NCI-H1417 treated with DMSO at 0.1 percent for 48 hours (cell line): ENCODE data around the gene KRTAP10-3.
"Not testable (repeated sequence)": the region's sequence is repeated elsewhere in the genome, so short reads cannot be mapped to it uniquely, and the experiment has no call there.

Experiments used
- DNase-seq: peaks from one replicate; lab custom pipeline; 2025; lab: John Stamatoyannopoulos, UW

Gene KRTAP10-3, protein sequence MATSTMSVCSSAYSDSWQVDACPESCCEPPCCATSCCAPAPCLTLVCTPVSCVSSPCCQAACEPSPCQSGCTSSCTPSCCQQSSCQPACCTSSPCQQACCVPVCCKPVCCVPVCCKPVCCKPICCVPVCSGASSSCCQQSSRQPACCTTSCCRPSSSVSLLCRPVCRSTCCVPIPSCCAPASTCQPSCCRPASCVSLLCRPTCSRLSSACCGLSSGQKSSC

DNA sequence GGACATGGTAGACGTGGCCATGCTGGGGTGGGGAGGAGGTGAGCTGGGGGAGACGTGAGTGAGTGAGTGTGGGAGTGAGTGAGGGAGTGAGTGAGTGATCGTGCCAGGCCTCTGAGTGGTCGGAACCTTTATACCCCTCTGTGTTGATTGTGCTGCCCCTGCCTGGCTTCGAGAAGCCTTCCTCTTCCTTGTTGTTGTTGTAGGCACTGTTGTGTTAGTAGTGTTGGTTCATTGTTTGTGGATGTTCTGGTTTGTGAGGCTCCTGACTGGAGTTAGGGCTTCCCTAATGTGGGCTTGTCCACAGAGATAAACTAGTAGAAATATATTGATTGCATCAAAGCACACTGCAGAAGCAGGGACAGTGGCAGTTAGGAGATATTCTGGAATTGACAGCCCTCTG lies at the start of gene KRTAP10-3:
Gene KRTAP10-3, minus strand, starts transcription at position 101 of the 400 bp plus-strand sequence. Its CDS starts 80 bp downstream, at position 21.
- DNase-seq: no peak

DNA sequence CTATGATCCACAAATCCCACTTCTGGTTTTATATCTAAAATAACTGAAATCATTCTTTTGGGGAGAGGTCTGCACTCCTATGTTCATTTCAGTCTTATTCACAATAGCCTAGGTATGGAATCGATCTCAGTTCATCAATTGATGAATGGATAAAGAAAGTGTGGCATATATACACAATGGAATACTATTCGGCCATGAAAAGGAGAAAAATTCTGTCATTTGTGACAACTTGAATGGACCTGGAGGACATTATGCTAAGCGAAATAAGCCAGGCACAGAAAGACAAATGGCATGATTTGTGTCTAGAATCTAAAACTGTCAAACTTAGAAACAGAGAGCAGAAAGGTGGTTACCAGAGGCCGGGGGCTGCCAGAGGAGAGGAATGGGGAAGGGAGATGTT lies 47.9 kb upstream of the KRTAP10-3 start:
- DNase-seq: no peak

DNA sequence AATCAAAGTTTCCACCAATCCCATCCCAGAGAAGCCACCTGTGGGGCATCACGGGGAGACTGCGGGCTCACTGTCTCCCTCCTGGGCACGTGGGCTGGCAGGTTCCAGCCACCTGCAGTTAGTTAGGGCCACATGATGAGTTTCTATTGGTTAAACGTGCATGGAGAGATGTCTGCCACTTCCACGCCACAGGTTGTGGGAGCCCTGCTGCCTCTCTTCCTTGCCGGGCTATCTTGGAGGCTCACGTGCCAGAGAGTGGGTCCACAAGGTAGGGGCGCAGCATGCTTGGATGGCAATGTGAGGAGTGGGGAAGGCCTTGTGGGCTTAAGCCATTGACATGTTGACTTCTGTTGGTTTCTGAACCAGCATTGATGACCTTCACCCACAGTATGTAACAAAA lies 45.3 kb upstream of the KRTAP10-3 start:
- no peak for DNase-seq

DNA sequence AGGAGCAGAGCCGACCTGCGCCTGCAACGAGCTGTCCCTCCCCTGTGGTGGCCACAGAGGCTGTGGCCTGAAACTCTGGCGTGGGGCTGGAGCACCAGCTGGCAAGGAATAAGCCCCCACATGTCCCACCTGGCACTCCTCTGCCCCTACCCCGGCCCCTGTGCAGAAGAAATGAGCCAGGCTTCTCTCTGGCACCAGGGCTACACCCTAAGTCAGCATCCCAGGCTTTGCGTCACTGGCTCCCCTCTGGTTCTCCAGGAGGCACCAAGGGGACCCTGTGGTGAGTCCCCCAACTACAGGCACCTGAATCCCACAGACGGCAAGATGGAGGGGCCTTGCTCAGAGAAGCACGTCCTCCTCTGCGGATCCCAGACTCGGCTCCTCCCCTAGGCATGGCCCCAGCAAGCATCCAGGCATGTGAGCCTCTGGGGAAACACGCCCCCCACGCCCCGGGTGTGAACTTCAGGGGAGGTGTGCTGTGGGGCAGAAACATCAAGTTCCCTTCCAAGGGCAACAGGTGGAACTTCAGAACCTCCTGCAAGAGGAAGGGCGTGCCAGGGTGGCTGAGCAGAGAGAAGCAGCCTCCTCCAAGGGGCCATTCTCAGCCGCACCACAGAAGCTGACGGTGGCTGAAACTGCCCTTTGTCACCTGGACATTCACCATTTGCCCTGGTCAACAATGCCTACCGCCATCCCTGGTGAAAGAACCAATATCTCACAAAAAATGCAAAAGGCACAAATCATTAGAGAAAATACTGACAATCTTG lies 44.7 kb upstream of the KRTAP10-3 start:
- DNase-seq: no peak

DNA sequence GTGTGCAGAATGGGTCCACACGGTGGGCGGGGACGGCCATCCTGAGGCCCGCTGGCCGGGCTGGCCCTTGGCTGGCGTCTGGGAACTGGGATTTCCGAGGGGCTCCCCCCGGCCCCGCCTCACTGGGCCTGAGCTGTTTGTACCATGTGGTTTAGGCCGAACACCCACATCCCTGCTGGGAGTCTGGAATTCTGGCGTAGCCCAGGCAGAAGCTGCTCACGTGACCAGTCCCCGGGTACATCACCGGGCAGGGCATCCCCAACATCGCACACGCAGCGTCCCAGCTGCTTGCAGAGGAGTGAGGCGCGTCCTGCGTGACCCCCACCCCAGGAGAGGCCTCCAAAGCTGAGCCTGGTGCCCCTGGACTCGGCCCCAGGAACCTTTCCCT lies 43.9 kb upstream of the KRTAP10-3 start:
- no peak for DNase-seq

DNA sequence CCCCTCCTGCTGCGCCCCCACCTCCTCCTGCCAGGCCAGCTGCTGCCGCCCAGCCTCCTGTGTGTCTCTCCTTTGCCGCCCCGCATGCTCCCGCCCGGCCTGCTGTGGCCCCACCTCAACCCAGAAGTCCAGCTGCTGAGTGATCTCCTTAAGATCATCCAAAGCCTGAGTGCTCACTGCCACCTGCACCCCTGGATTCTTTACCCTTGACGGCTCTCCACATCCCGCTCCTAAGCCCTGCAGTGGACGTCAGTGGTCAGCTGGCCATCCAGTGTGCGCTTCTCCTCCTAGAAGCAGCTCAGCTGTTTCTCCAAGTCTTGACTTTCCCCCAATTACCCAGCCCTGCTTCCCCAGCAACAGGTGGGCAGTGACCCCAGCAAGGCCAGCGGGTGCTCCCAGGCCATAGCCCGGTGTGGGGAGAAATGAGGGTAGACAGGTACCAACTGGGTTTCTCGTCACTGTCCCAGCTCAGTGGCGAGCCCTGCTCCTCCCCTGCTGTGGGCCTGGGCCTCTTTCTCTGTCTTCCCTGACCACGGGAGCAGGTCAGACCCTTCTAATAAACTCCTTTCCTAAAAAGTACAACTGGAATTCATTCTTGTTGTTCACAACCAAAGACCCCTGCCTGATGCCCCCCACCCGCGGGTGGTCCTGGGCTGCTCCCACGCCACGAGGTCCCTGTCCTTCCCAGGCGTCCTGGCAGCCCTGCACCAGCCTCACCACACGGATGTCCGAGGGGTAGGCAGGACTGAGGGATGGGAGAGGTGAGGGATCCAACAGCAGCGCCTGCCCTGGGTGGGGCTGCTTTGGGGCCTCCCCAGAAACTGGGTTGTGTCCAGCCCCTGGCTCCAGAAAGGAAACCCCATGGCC lies 43.2 kb upstream of the KRTAP10-3 start:
- no peak for DNase-seq

DNA sequence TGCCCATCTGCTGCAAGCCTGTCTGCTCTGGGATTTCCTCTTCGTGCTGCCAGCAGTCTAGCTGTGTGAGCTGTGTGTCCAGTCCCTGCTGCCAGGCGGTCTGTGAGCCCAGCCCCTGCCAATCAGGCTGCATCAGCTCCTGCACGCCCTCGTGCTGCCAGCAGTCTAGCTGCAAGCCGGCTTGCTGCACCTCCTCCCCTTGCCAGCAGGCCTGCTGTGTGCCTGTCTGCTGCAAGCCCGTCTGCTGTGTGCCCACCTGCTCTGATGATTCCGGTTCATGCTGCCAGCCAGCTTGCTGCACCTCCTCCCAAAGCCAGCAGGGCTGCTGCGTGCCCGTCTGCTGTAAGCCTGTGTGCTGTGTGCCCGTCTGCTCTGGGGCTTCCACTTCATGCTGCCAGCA lies 42.5 kb upstream of the KRTAP10-3 start:
- DNase-seq: not testable (repeated sequence)

DNA sequence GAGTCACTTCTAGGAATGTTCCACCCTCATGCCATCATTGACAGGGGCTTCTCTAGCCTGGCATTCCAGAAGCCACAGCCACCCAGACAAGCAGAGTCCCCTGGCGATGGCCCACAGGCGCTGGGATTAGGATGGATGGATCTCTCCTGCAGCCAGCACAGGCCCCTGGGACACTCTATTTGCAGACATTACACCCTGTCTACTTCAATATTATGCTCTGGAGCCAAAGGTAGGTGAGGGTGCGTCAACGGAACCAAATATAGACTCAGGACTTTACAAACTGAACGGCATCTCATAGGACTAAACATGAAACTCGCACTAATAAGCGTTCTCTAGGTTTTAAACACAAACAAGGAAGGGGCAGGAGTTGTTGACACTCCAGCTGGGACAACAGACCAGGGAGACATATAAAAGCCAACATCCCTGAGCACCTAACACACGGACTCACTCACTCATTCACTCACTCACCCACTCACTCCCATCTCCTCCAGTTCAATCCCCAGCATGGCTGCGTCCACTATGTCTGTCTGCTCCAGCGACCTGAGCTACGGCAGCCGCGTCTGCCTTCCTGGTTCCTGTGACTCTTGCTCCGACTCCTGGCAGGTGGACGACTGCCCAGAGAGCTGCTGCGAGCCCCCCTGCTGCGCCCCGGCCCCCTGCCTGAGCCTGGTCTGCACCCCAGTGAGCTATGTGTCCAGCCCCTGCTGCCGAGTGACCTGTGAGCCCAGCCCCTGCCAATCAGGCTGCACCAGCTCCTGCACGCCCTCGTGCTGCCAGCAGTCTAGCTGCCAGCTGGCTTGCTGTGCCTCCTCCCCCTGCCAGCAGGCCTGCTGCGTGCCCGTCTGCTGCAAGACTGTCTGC lies 41.8 kb upstream of the KRTAP10-3 start, which contains the start of gene KRTAP10-7:
Gene KRTAP10-7, plus strand, starts transcription at position 480 of the 861 bp plus-strand sequence. Its CDS starts 25 bp downstream, at position 505.
- not testable (repeated sequence) for DNase-seq

DNA sequence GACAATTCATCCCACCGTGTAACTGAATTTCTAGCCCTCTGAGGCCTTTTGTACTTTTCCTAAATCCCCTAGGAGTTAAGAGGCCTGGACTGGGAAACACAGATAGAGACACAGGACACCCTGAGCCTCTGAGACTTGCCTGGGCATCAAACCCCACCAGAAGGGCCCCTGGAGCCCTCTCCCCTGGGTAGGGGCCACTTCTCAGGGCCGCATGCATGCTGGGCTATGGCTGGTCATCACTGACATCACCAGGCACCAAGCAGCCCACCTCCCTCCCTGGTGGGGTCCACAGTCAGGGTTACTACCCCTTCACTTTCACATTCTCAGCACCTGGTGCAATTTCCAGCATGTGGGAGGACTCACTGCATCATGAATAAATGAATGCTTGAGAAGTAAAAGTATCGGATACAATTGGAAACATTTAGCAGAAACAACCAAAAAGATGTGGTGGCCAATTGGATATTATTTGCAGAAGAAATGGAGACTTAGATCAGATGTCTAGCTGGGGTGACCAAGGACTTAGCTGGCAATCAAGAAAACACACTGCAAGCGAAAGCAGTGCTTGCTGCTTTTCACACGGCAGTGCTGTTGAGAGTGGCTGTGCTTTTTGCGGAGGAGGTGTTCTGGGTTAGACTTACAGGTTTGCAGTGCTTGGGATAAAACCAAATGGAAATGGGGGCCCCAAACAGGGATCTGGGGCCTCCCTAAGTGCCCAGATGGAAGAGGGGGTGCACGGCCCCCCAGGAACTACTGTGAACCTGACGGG lies 40.9 kb upstream of the KRTAP10-3 start:
- no peak for DNase-seq

DNA sequence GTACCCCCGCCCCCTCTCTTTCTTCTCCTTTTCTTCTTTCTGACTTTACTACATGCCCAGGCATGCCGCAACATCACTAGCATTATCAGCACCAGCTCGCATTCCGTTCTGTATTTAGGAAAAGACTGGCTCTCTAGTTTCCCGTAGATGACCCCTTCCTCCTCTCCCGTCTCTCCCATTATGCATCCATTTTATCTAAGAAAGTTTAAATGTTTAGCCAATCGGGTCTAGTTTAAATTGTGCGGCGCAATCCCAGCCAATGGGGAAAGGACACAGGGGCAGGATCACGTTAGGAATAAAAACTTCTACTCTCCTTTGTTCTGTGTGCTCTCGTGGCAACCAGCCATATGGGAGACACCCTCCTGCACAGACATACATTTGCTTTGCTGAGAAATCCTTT lies 39.5 kb upstream of the KRTAP10-3 start:
- DNase-seq: no peak

DNA sequence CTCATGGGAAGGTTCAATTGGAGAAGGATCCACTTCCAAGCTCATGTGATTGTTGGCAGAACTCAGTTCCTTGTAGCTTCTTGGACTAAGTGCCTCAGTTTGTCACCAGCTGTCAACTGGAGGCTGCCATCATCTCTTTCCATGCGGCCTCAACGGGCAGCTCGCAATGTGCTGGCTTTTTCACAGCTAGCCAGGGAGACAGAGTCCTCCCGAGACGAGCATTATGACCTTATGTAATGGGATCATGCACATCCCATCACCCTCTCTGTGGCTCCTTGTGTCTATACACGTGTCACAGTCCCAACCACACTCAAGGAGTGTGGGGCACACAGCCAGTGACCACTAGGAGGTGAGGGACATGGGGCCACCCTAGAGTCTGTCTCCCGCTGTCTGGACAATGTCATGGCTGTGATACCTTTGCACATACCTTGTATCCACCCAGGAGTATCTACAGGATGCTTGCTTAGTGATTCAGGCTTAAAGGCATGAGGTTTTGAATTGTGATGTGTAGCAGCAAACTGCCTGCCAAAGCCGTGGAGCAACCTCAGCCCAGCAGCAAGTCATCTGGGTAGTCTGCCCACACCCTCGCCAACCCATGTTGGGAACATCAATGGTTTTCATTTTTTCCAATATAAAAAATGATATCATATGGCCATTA lies 37.6 kb upstream of the KRTAP10-3 start:
- DNase-seq: no peak

DNA sequence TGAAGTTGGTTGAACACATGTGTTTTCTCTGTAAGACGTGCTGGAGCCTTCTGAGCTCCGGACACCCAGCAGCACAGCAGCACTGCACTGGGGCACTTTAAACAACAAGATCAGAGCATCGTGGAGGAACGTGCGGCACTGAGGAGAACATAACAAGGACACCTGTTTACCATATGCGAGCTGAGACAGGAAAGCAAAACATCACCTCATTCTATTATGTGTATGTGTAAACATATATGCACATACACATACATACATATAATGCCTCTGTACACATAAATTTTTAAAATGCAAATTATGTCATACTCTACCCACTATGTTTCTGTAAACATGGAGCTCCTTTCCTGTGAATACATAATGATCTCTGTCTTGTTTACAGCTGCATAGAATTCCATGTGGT lies 36.9 kb upstream of the KRTAP10-3 start:
- no peak for DNase-seq

DNA sequence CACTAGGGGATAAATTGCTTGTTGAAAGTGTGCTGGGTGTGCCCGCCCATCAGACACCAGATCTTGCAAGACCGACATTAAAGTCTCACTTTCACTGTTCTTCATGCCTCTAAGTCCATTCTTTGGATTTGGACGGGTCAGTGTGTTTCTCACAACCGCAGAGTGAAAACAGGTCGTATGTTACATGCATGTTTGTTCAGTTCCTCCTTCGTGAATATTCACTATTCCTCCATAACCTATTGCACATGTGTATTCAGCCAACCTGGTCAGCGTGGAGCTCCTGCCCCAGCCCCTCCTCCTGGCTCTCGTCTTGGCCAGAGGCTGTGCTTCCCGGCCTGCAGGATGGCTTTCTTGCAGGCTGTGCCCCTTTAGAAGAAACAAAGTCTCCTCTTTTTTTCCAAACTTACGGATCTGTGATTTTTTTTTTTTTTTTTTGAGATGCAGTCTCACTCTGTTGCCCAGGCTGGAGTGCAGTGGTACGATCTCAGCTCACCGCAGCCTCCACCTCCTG lies 35.9 kb upstream of the KRTAP10-3 start:
- no peak for DNase-seq

DNA sequence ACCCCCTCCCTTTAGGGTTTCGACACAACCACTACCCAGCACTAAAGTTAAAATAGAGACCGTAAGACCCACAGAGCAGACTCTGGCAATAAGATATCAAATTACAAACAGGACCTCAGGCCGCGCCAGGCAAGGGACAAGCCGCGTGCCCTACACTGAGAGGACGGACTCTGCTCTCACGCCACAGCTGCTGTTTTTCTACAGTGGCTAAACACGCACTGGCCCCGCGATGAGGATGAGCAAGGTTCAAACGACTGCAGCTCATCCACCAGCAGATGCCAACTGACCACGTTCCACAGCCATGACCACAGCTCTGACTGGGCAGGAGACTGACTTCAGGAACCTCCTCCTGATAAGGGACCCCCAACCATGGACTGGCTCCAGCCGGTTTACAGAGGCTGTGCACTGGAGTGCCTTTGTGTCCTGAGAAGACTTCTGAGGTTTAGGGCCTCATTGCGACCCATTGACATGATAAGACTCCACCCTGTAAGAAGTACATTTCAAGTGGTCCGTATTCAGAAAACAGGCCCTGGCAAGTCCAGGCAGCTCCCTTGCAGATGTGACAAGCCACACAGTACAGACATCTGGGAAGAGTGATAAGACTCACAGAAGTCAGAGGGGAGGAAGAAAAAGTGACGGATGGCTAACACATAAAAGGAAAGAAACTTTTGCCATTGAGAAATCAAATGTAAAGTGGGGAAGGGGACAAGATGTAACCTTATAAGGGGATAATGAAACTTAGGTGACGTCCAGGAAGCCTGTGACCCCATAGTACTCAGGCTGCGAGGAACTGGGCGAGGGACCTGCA lies 35.2 kb upstream of the KRTAP10-3 start:
- no peak for DNase-seq

DNA sequence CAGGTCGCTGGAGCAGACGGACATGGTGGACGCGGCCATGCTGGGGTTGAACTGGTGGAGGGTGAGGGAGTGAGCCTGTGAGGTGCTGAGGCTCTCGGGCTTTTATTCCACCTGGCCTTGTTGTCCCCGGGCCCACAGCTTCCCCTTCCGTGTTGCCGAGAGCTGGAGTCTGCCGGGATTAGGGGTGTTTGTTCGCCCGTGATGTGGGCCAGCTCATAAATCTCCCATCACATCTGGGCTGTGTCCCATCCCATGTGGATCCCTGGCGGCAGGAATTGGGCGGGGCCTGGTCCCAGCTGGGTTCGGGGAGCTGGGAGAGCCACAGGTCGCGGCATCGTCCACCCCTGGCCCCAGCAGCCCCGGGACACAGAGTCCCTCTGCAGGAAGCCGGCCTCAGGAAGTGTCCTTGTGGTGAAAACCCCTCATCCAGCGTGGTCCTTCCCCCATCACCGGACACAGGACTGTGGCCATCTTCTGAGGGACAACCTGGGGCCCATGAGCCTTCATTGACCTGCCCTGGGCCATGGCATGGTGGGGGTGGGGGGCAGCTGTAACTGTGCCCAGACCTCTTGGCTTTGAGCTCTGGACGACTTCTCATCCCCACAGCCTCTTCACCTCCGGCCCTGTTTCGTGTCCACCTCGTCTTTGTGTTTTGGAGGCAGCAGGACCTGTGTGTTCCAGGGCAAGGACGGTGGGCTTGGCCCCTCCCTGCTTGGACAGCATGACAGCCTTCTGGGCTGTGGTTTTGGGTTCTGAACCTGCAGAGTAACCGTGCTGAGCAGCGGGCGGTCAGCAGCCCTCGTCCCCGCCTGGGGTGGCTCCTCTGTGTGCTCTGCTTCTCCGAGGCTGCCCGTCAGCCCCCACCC lies 34.1 kb upstream of the KRTAP10-3 start, which contains the start of gene KRTAP10-6:
Gene KRTAP10-6, minus strand, starts transcription at position 60 of the 866 bp plus-strand sequence. Its CDS starts 21 bp downstream, at position 39.
- no peak for DNase-seq

DNA sequence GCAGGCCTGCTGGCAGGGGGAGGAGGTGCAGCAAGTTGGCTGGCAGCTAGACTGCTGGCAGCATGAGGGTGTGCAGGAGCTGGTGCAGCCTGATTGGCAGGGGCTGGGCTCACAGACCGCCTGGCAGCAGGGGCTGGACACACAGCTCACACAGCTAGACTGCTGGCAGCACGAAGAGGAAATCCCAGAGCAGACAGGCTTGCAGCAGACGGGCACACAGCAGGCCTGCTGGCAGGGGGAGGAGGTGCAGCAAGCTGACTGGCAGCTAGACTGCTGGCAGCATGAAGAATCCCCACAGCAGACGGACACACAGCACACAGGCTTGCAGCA lies 33.2 kb upstream of the KRTAP10-3 start:
- DNase-seq: not testable (repeated sequence)

DNA sequence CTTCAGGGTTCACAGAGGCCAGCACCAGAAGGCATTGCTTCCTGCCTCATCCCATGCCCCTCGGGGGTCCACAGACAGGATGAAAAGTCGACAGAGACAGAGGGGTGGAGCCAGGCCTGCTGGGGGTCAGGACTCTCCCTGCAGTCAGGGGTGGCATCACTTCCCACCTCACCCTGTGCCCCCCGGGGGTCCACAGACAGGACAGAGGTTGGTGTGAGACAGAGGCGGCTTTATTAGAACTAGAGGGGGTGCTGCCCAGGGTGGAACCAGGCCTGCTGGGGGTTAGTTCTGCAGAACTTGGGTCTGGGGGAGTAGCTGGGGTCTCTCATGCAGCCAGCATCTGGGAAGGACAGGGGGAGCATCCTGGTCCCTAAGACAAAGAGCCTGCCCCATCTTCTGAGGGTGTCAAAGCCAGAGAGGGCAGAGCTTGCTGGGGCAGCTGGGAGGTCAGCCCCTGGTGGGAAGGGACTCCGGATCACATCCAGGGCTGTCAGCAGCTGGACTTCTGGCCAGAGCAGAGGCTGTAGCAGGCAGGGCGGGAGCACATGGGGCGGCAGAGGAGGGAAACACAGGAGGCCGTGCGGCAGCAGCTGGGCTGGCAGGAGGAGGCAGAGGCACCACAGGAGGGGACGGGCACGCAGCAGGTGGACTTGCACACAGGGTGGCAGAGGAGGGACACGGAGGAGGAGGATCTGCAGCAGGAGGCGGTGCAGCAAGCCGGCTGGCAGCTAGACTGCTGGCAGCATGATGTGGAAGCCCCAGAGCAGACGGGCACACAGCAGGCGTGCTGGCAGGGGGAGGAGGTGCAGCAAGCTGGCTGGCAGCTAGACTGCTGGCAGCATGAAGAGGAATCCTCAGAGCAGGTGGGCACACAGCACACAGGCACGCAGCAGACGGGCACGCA lies 32.6 kb upstream of the KRTAP10-3 start:
- not testable (repeated sequence) for DNase-seq
